ENCODE measurements around the gene IQGAP2.
A peak's percentile ranks its signal among the peaks of the same experiment; 100 is the strongest.

Gene IQGAP2

DNA sequence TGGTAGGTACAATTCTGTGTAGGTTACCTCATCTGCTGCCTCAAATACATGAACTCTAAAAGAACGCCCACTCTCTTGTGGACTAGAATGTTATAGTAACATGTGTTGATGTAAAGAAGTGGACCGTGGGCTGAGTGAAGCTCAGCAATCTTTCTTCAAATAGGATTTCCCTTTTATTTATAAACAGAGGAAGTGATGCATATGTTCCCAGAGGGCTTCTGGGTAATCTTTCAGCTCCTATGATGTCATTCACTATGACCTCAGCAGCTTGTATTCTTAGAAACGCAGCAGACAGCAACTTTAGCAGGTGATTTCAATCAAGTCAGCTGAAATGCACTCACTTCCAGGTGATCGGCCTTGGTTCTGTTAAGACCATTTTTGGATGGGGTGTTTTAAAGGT lies 205.7 kb downstream of the IQGAP2 start:
- DNase-seq (ENCODE audit: low read depth, low spot score): peak; percentile 25

DNA sequence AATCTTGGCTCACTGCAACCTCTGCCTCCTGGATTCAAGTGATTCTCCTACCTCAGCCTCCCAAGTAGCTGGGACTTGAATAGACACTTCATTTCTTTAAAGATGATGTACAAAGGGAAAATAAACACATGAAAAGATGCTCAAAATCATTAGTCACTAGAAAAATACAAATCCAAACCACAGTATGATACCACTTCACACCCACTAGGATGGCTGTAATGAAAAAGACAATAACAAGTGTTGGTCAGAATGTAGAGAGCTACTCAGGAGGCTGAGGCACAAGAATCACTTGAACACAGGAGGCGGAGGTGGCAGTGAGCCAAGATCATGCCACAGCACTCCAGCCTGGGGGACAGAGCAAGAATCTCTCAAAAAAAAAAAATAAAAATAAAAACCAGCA lies 207.1 kb downstream of the IQGAP2 start:
- no peak for DNase-seq (ENCODE audit: low read depth, low spot score)

DNA sequence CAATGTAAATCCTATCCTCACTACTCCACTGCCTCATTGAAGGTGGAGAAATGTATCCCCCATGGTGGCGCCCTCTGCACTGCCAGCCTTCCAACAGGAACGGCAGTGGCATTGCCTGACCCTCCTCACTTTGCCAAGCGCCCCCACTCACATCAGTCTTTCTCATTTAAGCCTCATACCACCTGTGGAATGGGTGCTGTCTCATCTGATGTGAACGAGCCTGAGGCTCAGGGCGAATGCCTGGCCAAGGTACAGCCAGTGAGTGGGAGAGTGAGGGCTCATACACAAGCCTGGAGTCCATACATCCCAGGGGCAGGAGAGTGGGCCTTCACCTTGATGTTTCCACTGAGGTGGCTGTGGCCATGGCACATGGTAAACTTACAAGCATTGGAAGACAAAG lies 209.9 kb downstream of the IQGAP2 start:
- no peak for DNase-seq (ENCODE audit: low read depth, low spot score)

DNA sequence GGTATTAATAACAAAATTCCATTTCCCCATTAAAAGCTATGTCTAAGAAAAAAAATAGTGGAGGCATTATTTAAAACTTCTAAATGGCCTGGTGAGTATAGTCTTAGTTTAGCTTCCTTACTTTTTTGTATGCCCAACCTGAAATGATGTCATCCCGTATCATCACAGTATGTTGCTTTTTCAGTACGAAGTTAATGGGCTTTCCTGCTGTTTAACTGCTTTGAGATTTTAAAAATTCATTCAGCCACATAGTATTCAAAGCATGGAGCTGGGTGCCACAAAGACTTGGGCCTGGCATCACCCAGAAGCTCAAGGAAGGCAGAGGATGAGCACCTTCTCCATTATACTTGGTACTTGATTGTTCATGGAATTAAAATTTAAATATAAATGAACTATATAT lies 212.7 kb downstream of the IQGAP2 start:
- peak; percentile 16 for DNase-seq (ENCODE audit: low read depth, low spot score)

DNA sequence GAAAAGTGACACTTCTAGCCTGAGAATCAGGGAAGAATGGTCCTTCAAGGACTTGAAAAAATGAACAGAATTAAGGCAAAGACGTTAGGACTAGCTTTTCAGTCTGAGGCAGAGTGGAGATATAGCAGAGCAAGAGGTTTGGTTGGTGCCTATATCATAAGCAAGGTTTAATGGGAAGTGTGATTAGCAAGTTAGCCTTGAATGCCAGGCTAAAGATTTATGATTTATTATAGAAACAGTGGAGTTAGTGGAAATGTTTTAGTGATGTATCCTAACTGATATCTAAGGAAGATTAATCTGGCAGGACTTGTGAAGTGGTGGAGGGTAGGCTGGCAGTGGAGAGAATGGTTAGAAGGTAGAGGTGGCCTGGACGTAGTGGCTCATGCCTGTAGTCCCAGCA lies 213.1 kb downstream of the IQGAP2 start:
- DNase-seq (ENCODE audit: low read depth, low spot score): no peak

DNA sequence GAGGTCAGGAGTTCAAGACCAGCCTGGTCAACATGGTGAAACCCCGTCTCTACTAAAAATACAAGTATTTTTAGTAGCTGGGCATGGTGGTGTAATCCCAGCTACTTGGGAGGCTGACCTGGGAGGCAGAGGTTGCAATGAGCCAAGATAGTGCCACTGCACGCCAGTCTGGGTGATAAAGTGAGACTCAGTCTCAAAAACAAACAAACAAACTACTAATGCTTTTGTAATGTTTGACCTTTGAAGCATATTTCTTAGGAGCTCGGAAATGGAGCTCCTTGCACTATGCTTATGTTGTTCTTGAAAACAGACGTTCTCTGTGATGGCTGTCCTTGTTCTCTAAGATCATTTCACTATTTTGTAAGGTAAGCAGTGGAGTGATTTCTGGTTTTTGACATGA lies 214.1 kb downstream of the IQGAP2 start:
- DNase-seq (ENCODE audit: low read depth, low spot score): no peak

DNA sequence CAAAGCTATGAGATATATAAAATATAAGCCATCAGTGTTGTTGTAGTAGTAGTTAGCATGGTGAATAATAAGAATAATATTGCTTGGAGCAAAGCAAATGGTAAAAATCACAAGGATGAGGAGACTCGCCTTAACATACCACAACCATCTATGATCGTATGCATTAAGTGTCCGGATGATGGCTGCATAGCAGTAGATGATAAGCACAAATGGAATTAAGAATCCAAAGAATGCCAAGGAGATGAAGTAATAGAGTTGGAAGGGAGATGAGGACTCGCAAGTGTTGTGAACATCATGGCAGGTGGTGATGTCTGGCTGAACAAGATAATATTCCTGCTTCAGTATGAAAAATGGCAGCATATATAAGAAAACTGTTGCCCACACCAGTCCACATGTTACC lies 214.6 kb downstream of the IQGAP2 start:
- peak; percentile 56 for DNase-seq (ENCODE audit: low read depth, low spot score)

DNA sequence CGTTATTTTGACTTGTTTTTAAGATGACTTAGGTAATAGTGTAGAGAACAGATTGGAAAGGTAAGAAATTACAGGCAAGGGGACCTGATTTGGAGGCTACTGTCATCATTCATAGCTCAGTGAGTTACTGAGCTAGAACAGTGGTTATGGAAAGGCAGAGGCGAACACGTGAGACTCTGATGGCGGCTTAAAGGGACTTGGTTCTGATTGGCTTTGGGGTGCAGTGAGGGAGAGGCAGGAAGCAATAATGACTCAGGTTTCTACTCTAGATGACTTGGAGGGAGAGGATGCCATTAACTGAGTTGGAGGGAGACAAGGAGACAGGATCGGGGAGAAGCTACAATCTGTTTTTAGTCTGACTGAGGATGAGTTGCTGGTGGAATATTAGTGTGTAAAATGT lies 217.1 kb downstream of the IQGAP2 start:
- DNase-seq (ENCODE audit: low read depth, low spot score): no peak

DNA sequence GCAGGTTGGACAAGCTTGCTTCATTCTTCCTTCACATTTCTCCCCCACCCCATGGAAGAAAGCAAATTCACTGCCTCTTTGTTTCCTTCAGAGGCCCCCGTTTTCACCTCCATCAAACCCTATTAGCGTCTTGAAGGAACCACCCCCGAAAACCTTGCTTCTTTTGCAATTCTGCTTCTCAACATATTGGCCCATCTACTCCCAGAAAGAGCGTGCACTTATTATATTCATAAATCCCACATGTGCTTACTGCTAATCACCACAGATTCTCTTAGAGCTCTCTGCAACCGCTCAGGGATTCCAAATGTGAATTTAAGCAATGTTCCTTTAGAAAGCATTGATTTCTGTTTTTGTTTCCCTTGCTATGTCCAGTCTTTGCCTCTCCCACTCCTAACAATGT lies 219.0 kb downstream of the IQGAP2 start:
- DNase-seq (ENCODE audit: low read depth, low spot score): no peak

DNA sequence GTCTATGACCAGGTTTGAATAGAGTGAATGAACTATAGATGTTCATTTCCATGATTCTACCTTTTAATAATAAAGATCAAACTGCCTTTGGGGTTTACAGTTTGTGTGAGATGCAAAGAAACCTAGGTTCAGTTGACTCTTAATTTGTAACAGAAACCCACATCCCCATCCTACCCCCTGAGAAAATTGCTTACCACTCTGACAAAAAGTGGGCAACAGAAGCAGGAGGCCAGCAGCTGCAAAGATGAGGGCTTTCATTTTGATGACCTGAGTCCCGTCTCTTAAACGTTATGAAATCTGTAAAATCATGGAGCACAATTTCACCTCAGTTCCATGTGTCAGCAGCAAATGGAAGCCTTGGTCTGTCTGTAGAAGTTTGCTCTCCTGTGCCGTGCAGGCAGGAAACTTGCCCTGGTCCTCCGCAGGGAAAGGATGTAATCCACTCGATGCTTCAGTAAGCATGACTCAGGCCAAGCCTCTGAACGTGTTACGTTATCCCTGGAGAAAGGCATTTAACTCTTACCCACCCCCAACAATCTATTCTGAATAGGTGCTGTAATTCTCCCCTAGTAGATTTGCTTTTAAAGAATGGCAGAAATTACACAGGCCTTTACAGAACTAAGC lies 220.0 kb downstream of the IQGAP2 start, which contains the start of gene F2RL2:
Gene F2RL2 (minus strand): TSS at position 431 of the 624 bp plus-strand sequence. CDS start 173 bp downstream, at position 258.
- DNase-seq (ENCODE audit: low read depth, low spot score): peak; percentile 82

DNA sequence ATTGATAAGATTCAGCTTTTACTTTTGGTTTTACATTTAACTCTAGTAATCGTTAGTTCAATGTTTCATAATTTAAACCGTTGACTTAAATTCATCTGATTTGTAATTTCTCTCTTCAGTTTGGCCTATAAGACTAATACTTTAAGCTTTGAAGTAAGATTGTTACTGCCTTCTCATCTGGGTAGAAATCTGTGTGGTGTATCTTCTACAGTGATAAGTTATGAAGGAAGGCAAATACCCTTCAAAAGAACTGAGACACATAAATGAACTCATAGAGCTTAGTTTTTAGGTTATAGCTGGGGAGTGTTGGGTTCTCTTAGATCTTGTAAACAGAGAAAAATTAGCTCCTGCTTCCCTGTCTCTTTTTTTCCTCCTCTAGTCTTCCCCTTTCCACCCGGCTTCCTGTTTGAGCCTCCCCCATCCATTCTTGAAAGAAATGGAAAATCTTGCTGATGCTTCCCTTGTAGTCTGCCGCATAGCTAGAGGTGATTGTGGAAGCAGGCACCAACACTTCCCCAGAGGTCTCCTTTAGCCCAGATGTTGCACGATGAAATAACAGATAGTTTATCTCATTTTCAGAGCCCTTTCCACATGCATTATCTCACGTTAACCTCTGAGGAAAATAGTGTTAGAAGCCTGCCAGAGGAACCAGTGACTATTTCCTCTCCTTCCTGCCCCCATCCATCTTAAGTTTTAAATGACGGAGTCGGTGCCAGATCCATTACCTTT lies 222.2 kb downstream of the IQGAP2 start:
- DNase-seq (ENCODE audit: low read depth, low spot score): no peak

DNA sequence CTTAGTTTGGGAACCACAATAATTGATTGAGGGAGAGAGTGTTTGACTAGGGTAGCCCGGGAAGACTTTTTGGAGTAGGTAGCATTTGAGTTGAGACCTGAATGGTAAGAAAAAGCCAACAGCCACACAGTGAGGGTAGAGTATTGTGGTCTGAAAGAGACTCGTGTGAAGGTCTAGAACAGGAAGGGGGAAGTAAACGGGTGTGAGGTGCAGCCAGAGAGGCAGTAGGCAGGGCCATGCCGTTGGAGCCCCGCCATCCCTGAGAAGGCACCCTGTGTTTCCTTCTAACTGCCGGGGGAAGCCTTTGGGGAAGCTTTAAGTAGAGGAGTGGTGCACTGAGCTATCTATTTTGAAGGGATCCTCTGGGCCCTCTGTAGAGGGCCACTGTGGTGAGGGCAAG lies 223.7 kb downstream of the IQGAP2 start:
- no peak for DNase-seq (ENCODE audit: low read depth, low spot score)

DNA sequence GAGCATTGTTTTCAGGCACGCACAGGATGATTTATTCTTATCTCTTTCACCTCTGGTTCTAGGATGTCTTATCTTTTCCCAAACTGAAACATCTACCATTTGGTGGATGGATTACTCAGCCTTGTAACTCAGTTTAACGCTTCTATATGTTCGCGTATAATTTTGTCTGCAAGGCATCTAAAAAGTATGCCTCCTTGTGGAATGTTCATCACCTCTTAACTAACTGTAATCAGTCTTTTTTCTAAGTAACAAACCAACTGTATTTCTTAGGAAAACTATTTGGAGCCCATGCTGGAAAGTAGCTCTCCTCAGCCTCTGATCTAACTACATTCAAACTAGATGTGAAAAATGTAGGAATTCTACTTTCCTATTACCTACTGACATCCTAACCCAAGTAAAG lies 231.6 kb downstream of the IQGAP2 start:
- DNase-seq (ENCODE audit: low read depth, low spot score): no peak

DNA sequence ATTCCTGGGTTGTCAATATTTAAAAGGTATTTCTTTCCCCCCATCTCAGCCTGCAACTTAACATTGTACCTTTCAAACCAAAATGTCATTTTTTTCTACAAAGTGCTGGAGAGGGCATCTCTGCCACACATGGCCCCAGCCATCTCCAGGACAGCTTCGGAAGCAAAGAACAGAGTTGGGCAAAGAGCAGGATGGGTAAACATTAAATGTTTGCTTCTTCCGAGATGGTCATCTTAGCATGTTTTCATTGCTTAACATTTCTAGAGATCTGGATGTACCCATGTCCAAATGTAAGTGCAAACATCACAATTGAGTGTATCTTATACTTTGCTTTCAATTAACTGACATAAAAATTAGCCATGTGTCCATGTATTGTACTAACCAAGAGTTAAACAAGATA lies 234.4 kb downstream of the IQGAP2 start:
- no peak for DNase-seq (ENCODE audit: low read depth, low spot score)

DNA sequence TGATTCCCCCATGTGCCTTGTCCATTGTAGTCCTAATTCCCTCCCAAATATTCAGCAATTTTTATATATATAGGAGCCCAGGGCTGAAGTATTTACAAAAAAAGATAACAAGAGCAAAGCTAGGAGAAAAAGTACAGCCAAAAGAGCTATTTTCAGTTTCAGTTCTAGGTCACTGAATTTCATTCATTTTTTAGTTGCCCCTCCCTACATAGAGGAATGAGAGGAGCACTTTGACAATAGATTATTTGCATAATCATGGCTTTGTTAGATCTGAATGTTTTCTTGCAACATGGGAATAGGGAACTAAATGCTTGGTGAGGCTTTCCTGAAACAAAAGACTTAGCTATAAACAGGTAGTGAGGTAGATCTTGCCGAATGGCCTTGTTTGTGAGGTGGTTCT lies 235.4 kb downstream of the IQGAP2 start:
- peak; percentile 31 for DNase-seq (ENCODE audit: low read depth, low spot score)

DNA sequence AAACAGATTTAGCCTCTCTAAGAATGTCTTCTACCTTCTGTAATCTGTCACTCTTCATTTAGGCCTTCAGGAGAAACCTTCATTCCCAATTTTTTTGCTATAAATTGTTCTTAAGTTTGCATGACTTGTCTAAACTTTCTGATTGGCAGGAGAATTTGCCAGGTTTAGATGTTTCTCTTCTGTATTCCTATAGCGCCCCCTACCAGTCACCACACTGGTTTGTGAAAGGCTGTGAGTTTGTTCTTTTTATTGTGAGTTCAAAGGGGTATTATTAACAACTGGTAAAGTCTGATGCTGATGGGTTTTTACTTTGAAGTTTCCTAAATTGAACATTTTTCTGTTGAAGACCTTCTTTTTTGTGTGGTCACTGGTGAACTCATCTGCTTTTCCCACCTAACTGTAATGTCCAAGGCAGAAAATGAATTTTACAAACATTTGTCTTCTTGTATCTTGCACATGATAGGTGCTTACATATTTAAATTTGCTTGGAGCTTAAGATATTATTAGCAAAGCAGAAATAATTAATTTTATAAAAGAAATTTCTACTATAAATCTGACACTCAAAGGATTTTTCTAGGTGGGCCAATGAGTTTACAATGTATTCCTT lies 238.5 kb downstream of the IQGAP2 start:
- DNase-seq (ENCODE audit: low read depth, low spot score): peak; percentile 80

DNA sequence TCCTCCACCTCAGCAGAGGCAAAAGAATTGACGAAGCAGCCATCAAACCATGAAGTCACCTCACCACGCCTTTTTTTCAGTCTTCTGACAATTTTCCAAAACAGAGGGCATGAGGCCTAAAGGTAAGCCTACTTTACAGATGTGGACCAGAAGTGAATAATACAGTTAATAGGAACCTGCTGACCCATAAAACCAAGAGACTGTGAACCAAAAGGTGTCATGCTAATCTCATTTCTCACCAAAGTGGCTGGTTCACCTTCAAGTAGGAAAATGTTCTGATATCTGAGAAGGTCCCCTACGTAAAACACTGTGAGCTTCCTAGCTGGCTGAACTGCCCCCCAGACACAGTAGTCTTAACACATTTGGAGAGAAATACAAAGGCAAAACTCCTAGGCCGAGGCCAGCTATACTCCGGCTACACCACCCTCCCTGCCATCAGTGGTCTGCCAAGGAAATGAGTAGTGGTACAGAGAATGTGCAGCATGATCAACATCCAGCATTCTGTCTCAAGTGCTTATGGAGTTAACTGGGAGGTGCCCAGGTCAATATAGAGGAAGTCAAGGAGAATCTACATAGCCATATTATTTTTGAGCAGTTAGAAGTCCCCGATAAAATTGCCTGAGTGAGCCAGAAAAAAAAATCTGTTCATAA lies 239.4 kb downstream of the IQGAP2 start:
- peak; percentile 63 for DNase-seq (ENCODE audit: low read depth, low spot score)

DNA sequence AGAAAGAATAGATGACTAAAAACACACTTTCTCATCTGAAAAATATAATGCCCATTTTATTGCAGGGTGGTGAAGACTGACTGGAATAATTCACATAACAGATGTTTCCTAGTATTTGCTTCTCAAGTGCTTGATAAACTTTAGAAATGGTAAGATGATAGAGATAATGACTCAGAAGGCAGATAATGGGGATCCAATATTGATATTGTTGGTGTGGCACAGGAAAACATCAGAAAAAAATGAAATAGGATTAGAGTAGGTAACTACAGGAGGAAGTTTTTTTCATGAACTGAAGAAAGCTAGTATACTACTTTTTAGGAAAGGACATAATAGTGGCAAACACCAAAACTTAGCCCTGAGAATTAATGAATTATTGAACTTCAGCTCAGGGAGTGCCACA lies 240.3 kb downstream of the IQGAP2 start:
- no peak for DNase-seq (ENCODE audit: low read depth, low spot score)

DNA sequence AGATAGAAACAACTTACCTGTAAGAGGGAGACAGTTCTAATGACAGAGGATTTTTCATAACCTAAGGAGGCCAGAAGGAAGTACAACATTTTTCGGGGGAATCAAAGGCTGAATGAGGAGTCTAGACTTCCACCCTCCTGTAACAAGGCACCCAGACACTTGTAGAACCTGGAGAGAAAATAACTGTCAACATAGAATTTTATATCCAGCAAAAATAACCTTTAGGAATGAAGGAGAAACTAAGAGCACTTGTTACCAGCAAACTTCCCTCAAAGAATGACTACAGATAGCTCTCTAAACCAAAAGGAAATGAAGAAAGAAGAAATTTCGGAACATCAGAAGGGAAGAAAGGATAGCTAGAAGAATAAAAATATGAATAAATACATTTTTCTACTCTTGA lies 246.1 kb downstream of the IQGAP2 start:
- DNase-seq (ENCODE audit: low read depth, low spot score): no peak

DNA sequence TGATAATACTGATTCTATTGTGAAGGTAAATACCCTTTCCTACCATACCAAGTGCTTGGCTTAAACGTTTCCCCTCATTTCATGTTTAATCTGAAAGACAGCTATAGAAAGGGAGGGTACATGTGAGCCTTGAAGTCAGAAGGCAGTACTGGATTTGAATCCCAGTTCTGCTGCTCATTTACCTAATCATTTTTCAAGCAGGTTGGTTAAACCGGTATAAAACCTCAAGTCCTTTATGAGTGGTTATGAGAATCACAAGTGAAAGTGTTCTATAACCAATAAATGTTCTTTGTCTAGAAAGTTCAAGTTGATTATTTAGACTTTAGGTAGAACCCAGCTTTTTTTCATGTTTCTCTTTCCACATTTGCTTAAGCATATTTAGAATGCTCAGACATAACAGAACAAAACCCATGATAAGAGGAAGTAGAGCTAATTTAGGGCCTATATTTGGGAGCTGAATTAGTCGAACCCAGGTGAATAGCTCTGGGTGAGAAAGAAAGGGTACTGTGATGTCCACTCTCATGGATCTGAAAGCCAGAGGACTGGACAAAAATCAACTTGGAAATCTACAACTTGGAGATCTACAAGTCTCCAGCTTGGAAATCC lies 249.8 kb downstream of the IQGAP2 start:
- no peak for DNase-seq (ENCODE audit: low read depth, low spot score)

DNA sequence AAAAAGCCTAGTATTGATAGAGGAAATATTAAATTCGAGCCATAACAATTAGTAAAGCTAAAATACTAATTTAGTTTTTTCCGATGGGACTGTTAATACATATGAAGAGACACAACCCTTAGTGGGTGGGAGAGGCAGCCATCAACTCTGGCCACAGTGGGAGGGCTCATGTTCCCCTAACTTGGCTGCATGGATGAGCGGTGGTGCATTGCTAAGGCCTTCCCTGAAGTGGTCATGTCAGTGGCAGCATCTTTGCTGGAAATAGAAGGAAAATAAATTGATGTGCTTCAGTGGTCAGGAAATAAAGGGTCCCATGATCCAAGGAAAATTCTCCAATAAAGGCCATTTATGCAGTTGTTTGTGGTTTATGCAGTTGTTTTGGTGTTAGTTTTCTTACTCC lies 254.0 kb downstream of the IQGAP2 start:
- no peak for DNase-seq (ENCODE audit: low read depth, low spot score)

DNA sequence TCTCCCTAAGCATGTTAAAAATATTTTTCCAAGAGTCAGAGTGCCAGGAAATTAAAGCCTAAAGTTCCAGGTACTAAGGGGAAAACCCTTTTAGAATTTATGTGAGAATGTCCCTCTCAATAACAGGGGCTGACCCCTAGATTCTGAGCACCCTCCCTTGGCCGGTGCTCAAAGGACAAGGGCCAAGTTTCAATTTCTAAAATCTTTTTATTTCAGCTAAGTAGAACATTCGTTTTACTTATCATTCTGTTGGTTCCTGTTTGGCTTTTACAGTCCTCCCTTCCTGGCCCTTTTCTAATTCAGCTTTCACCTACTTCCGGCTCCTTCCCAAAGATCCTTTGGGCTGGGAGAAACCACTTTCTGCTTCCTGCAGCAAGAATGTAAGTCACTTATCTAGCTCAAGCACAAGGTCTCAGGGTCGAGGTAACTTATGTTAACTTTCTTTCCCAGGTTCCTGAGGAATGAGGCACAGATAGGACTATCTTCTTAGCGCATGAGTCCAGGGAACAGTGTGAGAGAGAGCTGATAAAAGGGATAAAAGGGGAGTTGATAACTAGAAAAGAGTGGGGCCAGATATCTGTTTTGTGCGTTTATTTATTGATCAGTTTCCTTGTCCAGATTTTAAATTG lies 254.7 kb downstream of the IQGAP2 start:
- DNase-seq (ENCODE audit: low read depth, low spot score): no peak

Measured in astrocyte of the hippocampus (primary cell).